T-helper 9 cell (primary cell): ENCODE measurements around the gene AGAP1.

Experiments used
- DNase-seq: peaks from one replicate; pipeline ENCODE4 v3.0.0-alpha.2; 2020

The AGAP1 gene

GRCh38 chr2:236169741-236170589 is 676.1 kb downstream of the AGAP1 start:
- DNase-seq = no peak

- DNase-seq = no peak
Measured at GRCh38 chr2:236170590-236171165, 676.8 kb downstream of the AGAP1 start.

- DNase-seq = no peak
Measured at GRCh38 chr2:236171181-236171679, 677.4 kb downstream of the AGAP1 start.

- no peak for DNase-seq
Measured at GRCh38 chr2:236171680-236172254, 677.9 kb downstream of the AGAP1 start.

- DNase-seq = no peak
Measured at GRCh38 chr2:236172255-236173035, 678.6 kb downstream of the AGAP1 start.

GRCh38 chr2:236173036-236173728 is 679.3 kb downstream of the AGAP1 start:
- DNase-seq = no peak

GRCh38 chr2:236173729-236174607 is 680.1 kb downstream of the AGAP1 start:
- DNase-seq = no peak

- DNase-seq = no peak
Measured at GRCh38 chr2:236175548-236176150, 681.8 kb downstream of the AGAP1 start.

- no peak for DNase-seq
Measured at GRCh38 chr2:236176417-236176816, 682.6 kb downstream of the AGAP1 start.

GRCh38 chr2:236176951-236177350 is 683.1 kb downstream of the AGAP1 start:
- DNase-seq = no peak

GRCh38 chr2:236177604-236177966 is 683.7 kb downstream of the AGAP1 start:
- DNase-seq = no peak

- DNase-seq = peak; percentile 13
Measured at GRCh38 chr2:236177967-236178889, 684.4 kb downstream of the AGAP1 start.

GRCh38 chr2:236178890-236179235 is 685.0 kb downstream of the AGAP1 start:
- no peak for DNase-seq

- DNase-seq = no peak
Measured at GRCh38 chr2:236179236-236180075, 685.6 kb downstream of the AGAP1 start.

- no peak for DNase-seq
Measured at GRCh38 chr2:236180076-236180816, 686.4 kb downstream of the AGAP1 start.

GRCh38 chr2:236180831-236181453 is 687.1 kb downstream of the AGAP1 start:
- peak; percentile 23 for DNase-seq
